Measurements from ENCODE around the gene ZAP70. TPM values are rescaled to one million over a fixed set of nuclear protein-coding genes. Genes with fewer than 3 reads are reported as not detected.

The ZAP70 gene
- total and polyA plus RNA-seq, 2 experiments from 2014 or later, result not detected

- Histone ChIP-seq H3K9ac (no peak overlapping the region), H3K79me2 (ENCODE audit: insufficient read depth) (no peaks in the 10 kb centered on the region), H3F3A (ENCODE audit: insufficient read depth) (peaks cover 6% of the 10 kb centered on the region; the same call in 1 of the 2 replicates), H3K27ac (no peak overlapping the region), H3K36me3 (ENCODE audit: low read depth) (peaks cover 13% of the 10 kb centered on the region), H3K27me3 (replicated peaks; ENCODE audit: insufficient read depth) (no peaks in the 10 kb centered on the region), H3K4me1 (ENCODE audit: insufficient read depth) (peaks cover 18% of the 10 kb centered on the region), H3K9me3 (ENCODE audit: low read depth) (no peaks in the 10 kb centered on the region), H2AFZ (no peak overlapping the region), H3K4me3 (no peak overlapping the region), H3K4me2 (ENCODE audit: unreplicated experiment) (no peak overlapping the region), H3K9me2 (ENCODE audit: insufficient read depth) (no peaks in the 10 kb centered on the region), H4K20me1 (ENCODE audit: insufficient read depth) (no peaks in the 10 kb centered on the region)
- DNase-seq, result peak; percentile 38
- WGBS, 2 experiments (ENCODE audit: low coverage in 1 of 2, low lambda C conversion rate in 2 of 2, missing lambda C conversion rate in 2 of 2), result 78 to 84% methylated on average over 3 of the region's 3 CpGs
- TF ChIP-seq EZH2phosphoT487 (IDR thresholded peaks at IDR 0.05; ENCODE audit: insufficient read depth, low read depth) (no peak), EZH2 (IDR thresholded peaks at IDR 0.05; ENCODE audit: insufficient read depth, poor library complexity, severe bottlenecking) (no peak)
- in situ Hi-C loops (cut with MboI), result no loop called here
Observed at GRCh38 chr2:97752342-97753334, 39.3 kb downstream of the ZAP70 start.

- Histone ChIP-seq H3K4me1 (ENCODE audit: insufficient read depth) (peaks cover 15% of the 10 kb centered on the region), H3K27ac (no peak overlapping the region), H3K9me3 (ENCODE audit: low read depth) (no peaks in the 10 kb centered on the region), H3K9ac (no peak overlapping the region), H2AFZ (no peak overlapping the region), H3K9me2 (ENCODE audit: insufficient read depth) (no peaks in the 10 kb centered on the region), H3K4me3 (no peak overlapping the region), H3F3A (ENCODE audit: insufficient read depth) (peaks cover 6% of the 10 kb centered on the region; the same call in 1 of the 2 replicates), H3K79me2 (ENCODE audit: insufficient read depth) (no peaks in the 10 kb centered on the region), H3K4me2 (ENCODE audit: unreplicated experiment) (no peak overlapping the region), H3K36me3 (ENCODE audit: low read depth) (peaks cover 14% of the 10 kb centered on the region), H3K27me3 (replicated peaks; ENCODE audit: insufficient read depth) (no peaks in the 10 kb centered on the region), H4K20me1 (ENCODE audit: insufficient read depth) (no peaks in the 10 kb centered on the region)
- in situ Hi-C loops (cut with MboI), result no loop called here
- 91 to 92% methylated on average over 12 of the region's 12 CpGs for WGBS, 2 experiments (ENCODE audit: low coverage in 1 of 2, low lambda C conversion rate in 2 of 2, missing lambda C conversion rate in 2 of 2)
- no peak for DNase-seq
- no peak for TF ChIP-seq EZH2phosphoT487 (IDR thresholded peaks at IDR 0.05; ENCODE audit: insufficient read depth, low read depth)
- TF ChIP-seq EZH2 (IDR thresholded peaks at IDR 0.05; ENCODE audit: insufficient read depth, poor library complexity, severe bottlenecking), result no peak
Observed at GRCh38 chr2:97754690-97755346, 41.4 kb downstream of the ZAP70 start.

DNA sequence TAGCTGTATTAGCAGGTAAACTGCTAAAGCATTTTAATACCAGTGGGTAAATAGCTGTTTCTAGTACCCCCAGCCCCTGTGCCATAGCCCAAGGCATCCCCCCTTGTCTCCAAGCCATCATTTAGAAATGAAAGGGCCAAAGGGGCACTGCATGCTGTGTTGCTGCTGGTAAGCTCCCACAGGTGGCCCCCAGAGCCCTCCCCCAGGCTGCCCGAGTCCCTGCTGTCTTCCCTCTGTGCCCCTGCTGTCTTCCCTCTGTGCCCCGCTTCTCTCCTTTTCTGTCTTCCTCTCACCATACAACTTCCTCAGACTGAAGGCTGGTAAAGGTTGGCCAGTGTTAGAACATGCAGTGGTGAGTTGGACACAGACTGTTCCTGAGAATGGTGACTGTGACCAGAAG is 42.1 kb downstream of the ZAP70 start:
- no peak for DNase-seq
- no peaks in the 10 kb centered on the region for H3K27me3 ChIP-seq (replicated peaks; ENCODE audit: insufficient read depth)

DNA sequence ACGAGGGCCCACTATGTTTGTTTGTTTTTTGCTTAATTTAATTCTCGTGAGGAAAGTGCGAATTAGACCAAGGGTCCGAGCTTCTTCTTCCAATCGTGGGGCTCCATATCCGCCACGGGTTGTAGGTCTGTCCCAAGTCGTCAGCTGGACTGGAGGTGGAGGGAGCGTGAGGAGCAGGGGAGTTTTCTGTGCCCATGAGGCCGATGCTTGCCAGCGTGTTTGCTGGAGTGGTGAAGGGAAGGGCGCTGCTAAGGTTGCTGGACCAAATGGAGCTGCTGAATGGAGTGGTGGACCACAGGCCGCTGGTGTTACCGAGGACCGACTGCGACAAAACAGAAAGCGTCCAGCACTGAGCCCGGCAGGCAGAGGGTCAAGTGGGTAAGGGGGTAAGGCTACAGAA is 43.7 kb downstream of the ZAP70 start:
- Histone ChIP-seq H3F3A (ENCODE audit: insufficient read depth) (peaks cover 6% of the 10 kb centered on the region; the same call in 1 of the 2 replicates), H3K27me3 (replicated peaks; ENCODE audit: insufficient read depth) (no peaks in the 10 kb centered on the region), H3K9me2 (ENCODE audit: insufficient read depth) (no peaks in the 10 kb centered on the region), H3K9ac (no peak overlapping the region), H3K4me1 (ENCODE audit: insufficient read depth) (peaks cover 14% of the 10 kb centered on the region), H4K20me1 (ENCODE audit: insufficient read depth) (no peaks in the 10 kb centered on the region), H3K4me2 (ENCODE audit: unreplicated experiment) (no peak overlapping the region), H2AFZ (no peak overlapping the region), H3K36me3 (ENCODE audit: low read depth) (peaks cover 16% of the 10 kb centered on the region), H3K4me3 (no peak overlapping the region), H3K9me3 (ENCODE audit: low read depth) (no peaks in the 10 kb centered on the region), H3K79me2 (ENCODE audit: insufficient read depth) (no peaks in the 10 kb centered on the region), H3K27ac (no peak overlapping the region)
- in situ Hi-C loops (cut with MboI), result no loop called here
- TF ChIP-seq EZH2 (IDR thresholded peaks at IDR 0.05; ENCODE audit: insufficient read depth, poor library complexity, severe bottlenecking), result no peak
- no peak for TF ChIP-seq EZH2phosphoT487 (IDR thresholded peaks at IDR 0.05; ENCODE audit: insufficient read depth, low read depth)
- 92 to 96% methylated on average over 18 of the region's 18 CpGs for WGBS, 2 experiments (ENCODE audit: low coverage in 1 of 2, low lambda C conversion rate in 2 of 2, missing lambda C conversion rate in 2 of 2)
- no peak for DNase-seq

More for the DNA sequence above, 42.1 kb downstream of the ZAP70 start:
- H3K79me2 ChIP-seq (ENCODE audit: insufficient read depth), result no peaks in the 10 kb centered on the region
- H2AFZ ChIP-seq, result no peak overlapping the region
- no peaks in the 10 kb centered on the region for H3K9me2 ChIP-seq (ENCODE audit: insufficient read depth)
- in situ Hi-C loops (cut with MboI), result no loop called here
- WGBS, 2 experiments (ENCODE audit: low coverage in 1 of 2, low lambda C conversion rate in 2 of 2, missing lambda C conversion rate in 2 of 2), result 97 to 100% methylated on average over 1 to 2 of the region's 2 CpGs
- no peak for TF ChIP-seq EZH2phosphoT487 (IDR thresholded peaks at IDR 0.05; ENCODE audit: insufficient read depth, low read depth)
- TF ChIP-seq EZH2 (IDR thresholded peaks at IDR 0.05; ENCODE audit: insufficient read depth, poor library complexity, severe bottlenecking), result no peak
- no peak overlapping the region for H3K27ac ChIP-seq
- H3K4me1 ChIP-seq (ENCODE audit: insufficient read depth), result peaks cover 15% of the 10 kb centered on the region
- peaks cover 6% of the 10 kb centered on the region; the same call in 1 of the 2 replicates for H3F3A ChIP-seq (ENCODE audit: insufficient read depth)
- no peak overlapping the region for H3K9ac ChIP-seq
- no peaks in the 10 kb centered on the region for H3K9me3 ChIP-seq (ENCODE audit: low read depth)
- no peak overlapping the region for H3K4me2 ChIP-seq (ENCODE audit: unreplicated experiment)
- H3K4me3 ChIP-seq, result no peak overlapping the region
- no peaks in the 10 kb centered on the region for H4K20me1 ChIP-seq (ENCODE audit: insufficient read depth)
- H3K36me3 ChIP-seq (ENCODE audit: low read depth), result peaks cover 16% of the 10 kb centered on the region

Measured in GM23248 (cell line).